ENCODE results near the gene CDC25C.
"Not testable (repeated sequence)": the region's sequence is repeated elsewhere in the genome, so short reads cannot be mapped to it uniquely, and the experiment has no call there.

CDC25C gene

DNA sequence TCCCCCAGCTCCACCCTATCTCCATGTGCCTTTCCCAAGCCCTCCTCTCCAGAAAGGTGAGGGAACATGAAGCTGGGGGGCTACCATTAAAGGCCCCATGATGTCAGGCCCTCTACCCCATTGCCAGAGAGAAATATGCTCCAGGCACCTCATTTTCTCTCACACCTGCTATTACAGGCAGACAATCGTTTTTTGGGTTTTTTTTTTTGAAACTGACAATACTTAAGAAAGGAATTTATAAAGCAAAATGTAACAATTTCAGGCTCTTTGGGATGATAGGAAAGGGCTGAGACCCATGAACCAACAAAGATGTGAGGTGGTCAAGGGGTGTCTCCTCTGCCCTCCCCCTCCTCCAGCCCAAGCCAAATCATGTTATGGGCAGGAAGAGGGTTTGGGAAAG is 55.7 kb downstream of the CDC25C start:
- DNase-seq (ENCODE audit: low spot score): no peak

DNA sequence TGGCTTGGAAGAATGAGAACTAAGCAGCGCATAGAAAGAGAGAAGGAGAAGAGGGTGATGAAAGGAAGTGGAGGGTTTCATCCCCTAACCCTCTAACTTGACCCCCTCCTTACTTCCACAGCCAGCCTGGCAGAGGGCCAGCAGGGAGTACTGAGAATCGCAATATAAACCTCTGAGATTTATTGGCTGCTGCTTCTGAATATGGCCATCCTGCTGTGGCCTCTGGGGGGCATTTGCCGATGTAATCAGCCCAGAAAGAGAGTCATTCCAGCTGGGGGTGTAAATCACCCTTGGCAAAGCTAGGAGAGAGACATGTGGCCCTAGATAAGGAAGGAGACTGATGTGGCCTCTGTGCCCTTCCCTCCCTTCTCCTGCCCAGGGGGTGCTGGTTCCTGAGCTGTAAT is 56.2 kb downstream of the CDC25C start:
- DNase-seq (ENCODE audit: low spot score): no peak

DNA sequence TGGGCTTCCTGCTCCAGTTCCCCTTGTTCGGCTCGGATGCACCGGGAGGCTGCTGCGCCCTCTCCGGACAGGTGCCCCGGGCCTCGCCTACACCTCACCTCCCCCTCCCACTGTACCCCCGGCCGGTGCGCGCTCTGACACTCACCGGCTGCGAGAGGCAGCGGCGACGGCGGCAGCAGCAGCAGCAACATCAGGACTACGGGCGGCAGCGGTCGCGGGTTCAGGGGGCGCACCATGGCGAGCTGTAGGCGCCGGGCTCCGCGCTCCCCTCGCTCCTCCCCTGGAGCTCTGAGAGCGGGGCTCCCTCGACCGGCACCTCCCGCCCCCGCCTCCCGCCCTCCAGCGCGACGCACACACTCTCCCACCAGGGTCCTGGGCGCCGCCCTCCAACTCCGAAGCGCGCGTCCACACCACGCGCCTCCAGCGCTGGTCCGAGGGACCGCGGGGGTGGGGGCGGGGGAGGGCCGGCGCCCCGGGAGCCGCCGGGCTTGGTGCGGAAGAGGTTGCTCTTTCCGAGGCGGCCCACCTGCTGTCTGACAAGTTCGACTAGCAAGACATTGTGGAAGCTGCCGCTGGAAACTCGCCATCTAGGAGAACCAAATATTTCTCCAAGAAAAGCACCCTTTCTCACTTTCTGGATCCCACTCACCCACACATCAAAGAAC is 57.3 kb downstream of the CDC25C start, which contains the start of gene GFRA3:
GFRA3 (minus strand) TSS at position 433 of the 665 bp plus-strand sequence; CDS start at position 236, 197 bp downstream.
- no peak for DNase-seq (ENCODE audit: low spot score)

DNA sequence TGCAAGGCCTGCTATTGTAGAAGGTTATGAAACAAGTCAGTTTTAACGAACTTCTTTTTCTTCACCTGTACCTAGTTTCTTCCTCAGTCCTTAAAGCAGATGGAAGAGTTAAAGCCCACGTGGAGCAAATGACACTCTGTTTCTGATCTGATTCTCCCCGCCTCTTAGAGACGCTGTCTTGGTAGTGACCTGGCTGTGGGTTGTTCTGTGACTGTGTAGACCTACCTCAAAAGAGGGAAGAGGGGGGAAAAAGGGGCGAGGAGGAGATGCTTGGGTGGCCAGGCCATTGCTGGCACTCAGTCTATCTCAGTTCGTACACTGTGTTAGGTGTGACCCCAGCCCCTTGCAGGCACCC is 57.8 kb downstream of the CDC25C start:
- no peak for DNase-seq (ENCODE audit: low spot score)

DNA sequence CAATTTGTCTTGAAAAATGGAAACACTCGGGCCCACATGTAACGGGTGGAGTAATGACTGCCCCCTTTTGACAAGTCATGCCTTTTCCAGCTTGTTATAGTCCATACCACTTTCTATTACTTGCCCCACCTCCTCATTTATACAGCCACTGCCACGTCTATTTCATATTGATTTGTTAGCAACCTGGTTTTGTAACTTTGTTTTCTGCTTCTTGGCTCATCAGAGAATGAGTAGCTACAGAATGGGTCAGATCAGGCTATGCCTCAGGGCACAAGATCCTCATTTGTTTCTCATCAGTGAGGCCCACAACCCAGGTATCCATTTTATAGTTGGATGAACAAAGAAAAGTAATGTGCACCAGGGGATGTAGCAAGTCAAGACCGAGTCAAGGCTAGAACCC is 58.9 kb downstream of the CDC25C start:
- DNase-seq (ENCODE audit: low spot score): no peak

DNA sequence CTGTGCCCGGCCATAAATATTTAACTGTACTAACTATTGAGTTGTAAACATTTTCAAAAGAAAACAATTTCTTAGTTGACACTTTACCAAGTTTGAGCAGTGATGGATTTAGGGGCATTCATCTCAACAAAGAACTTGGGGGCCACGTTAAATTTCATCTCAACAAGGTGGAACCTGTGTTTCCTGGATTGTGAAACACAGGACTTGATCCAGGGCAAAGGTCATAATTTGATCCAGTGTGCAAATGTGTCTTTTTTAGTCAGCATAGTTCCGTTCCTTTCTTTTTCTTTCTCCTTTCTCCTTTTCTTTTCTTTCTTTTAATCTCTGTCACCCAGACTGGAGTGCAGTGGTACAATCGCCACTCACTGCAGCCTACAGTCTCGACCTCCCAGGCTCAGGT is 60.3 kb downstream of the CDC25C start:
- no peak for DNase-seq (ENCODE audit: low spot score)

DNA sequence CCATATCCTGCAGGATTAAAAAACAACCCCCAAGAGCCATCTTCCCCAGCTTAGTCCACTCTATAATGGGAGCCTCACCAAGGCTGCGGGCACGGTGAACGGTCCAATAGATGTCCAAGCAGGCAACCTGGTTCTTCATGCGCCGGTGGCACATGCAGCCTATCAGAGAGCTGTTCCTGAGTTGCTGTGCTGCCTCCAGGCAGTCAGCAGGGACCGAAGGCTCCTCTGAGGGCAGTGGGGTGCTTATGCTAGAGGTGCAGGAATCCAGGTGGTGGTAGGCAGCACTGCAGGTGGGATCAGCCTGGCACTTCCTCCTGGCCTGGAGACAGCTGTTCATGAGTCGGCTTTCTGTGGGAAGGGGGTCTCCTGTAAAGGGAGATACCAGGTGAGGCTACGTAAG is 67.4 kb downstream of the CDC25C start:
- no peak for DNase-seq (ENCODE audit: low spot score)

DNA sequence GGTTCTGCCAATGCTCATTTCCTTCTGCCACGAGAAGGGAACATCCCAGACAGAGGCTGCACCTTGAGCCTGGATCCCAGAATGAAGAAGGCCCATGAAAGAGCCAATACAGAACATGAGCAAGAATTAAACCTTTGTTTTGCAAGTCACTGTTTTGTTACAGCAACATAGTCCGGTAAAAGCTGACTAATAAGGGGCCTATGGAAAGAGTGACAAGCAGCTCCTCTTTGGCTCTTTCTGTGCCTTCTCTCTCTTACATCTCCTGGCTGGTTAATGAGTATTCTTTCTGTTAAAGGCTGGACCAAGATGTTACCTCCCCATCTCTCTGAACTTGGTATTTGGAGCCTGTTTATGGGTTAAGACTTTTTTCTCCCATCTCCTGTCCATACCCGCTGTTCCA is 68.0 kb downstream of the CDC25C start:
- no peak for DNase-seq (ENCODE audit: low spot score)

DNA sequence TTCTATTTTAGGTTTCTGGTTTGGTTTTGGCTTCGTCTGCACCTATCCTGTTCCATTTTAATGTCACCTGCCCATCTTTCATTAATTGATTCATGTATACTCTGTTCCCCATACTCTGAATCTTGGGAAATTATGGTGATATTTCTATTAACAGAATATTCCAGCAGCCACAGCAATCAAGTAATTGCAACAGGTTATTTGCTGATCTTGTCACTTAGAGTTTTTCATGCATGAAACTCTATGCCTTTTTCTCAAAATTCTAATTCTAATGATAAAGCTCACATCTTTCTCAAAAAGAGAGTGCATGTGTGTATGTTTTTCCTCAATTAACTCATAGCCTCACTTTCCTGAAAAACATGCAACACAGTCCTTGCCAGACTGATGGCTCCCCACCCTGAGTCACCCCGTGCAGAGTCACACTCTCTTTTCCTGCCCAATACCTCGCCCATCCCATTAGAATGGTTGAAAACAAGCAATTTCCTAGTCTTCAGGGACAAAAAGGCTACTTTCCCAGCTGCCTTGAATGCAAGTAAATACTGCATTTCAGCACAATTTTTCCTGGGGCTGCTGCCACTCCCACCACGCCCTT is 72.8 kb downstream of the CDC25C start:
- DNase-seq (ENCODE audit: low spot score): peak; percentile 50

DNA sequence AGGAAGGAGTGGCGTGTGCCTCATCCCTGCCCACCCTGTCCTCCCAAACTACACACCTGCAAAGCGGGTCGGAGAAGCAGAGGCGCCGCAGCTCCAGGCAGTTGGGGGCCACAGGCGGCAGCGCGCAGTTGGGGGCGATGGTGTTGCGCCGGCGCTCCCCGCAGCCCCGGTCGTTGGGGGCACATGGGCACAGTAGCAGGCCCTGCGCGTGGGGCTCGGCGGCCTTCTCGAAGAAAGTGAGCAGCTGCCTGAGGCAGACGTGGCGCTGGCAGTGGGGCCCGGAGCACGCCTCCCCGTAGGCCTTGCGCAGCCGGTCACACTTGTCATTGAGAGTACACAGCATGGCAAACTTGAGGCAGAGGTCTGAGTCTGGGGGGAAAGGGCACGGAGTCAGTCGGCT is 74.0 kb downstream of the CDC25C start:
- no peak for DNase-seq (ENCODE audit: low spot score)

DNA sequence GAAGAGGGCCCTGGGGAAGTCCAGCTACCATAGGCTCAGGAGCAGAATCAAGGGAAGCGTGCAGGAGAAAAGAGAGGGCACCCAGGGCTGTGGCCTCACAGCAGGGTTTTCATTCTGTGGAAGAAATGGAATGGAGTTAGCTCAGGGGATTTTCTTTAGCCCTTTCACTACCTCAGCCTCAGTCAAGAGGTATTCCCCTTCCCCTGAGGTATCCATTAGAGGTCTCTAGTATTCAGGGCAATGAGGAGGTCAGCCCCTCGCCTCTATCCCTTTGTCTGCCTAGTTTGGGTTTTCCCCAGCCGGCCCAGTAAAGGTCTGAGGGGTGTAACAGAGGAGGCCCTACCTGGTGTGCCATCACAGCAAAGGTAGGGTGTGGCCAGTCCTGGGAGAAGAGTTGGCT is 78.7 kb downstream of the CDC25C start:
- DNase-seq (ENCODE audit: low spot score): no peak

DNA sequence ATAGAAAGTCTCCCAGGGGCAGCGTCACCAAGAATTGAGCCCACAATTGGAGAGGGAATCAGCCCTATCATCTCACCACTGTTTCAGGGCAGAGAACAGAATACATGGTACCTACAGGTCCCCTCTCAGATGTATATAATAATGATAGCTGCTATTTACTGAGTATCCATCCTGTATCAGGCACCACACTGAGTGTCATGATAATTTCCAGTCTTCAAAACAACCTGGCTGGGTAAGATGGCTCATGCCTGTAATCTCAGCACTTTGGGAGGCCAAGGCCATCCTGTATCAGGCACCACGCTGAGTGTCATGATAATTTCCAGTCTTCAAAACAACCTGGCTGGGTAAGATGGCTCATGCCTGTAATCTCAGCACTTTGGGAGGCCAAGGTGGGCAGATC is 83.8 kb downstream of the CDC25C start:
- DNase-seq (ENCODE audit: low spot score): not testable (repeated sequence)

DNA sequence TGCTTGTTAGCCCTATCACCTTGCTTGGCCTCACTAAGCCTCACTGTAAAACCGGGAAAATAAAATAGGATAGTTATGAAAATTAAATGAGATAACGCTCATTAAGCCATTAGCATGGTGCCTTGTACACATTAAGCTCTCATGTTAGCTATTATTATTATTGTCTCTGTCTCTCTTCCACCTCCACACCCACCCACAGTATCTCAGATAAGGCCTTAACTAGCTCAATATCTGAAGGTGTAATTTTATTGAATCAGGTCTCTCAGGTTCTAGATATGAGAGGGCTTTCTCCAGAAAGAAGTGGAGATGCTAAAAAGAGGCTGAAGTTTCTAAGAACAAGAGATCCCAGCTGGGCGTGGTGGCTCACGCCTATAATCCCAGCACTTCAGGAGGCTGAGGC is 84.8 kb downstream of the CDC25C start:
- no peak for DNase-seq (ENCODE audit: low spot score)

DNA sequence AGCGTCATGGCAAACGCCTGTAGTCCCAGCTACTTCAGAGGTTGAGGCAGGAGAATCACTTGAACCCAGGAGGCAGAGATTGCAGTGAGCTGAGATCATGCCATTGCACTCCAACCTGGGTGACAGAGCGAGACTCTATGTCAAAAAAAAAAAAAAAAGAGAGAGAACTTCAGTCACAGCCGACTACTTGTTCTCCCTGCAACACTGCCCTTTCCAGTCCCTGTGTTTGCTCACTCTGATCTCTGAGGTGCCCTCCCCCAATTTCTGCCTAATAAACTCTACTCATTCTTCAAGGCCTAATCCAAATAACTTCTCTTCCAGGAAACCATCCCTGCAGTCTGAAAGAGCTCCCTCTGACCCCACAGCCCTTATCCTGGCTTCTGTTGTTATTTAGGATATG is 85.3 kb downstream of the CDC25C start:
- no peak for DNase-seq (ENCODE audit: low spot score)

DNA sequence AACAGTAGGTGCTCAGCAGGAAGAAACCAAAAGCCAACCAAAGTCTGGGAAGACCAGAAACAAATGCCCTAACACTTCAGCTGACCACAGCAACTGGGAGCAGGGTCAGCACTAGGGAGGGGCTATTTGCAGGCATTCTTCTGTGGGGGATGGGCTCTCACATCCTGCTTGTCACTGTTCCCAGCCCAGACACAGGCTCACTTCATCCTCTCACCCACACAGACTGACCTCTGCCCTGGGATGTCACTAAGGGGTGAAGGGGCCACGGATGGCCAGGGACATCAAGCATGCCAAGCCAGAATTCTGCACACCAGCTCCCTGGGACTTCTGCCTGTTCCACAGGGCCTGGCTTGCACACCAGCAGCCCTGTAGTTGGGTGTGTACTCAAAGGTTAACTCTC is 85.9 kb downstream of the CDC25C start:
- no peak for DNase-seq (ENCODE audit: low spot score)

DNA sequence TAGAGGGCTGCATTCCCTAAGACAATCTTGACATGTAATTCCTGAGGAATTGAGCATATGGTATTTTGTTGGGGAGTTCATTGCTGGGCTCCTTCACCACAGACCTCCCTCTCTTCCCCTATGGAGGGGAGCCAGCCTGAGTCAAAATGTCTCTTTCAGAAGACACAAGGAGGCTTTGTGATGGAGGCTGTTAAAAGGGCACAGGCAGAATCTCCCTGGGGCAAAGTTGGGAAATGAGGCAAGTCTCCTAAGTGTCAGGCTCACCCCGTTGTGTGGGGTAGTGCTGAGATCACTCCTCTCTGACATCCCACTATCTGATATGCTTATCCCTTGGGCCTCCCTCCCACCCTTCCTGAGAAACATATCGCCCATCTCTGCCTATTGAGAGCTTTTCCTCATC is 87.8 kb downstream of the CDC25C start:
- DNase-seq (ENCODE audit: low spot score): no peak

DNA sequence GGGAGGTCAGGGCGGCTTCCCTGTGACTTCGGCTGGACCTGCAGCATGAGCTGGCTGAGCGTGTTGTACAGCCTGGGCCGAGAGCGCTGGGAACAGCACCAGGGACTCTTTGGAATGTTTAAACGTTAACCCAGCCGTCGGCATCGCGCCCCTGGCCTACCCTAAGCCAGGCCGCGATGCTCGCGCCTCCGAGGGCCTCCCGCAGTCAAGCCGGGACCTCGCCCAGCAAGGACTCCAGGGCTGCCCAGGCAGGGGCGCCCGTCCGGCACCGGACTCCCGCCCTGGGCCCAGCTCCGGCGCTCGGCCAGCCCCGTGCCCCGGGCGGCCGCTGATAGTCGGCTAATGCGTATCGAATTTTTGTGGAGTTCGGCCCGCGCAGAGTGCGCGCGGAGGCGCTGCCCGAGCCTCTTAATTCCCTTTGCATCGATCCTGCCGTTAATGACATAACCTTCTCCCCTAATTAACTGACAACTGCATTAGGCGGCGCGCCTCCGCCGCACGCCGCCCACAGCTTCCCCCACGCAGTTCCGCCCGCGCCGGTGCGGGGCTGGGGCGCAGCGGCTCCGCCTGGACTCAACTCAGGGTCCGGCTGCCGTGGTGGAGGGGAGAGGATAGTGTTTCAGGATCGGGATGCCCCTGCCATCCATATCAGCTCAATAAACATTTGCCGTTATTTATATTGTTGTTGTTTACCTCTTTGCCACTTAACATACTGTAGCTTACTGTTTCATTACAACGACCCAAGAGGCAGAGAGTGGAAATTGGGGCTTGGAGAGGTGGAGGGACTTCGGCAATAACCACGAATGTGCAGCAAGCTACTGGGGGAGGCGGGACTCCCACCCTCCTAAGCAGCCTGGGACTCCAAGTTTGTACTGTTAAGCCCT is 89.7 kb downstream of the CDC25C start:
- peak; percentile 45 for DNase-seq (ENCODE audit: low spot score)

DNA sequence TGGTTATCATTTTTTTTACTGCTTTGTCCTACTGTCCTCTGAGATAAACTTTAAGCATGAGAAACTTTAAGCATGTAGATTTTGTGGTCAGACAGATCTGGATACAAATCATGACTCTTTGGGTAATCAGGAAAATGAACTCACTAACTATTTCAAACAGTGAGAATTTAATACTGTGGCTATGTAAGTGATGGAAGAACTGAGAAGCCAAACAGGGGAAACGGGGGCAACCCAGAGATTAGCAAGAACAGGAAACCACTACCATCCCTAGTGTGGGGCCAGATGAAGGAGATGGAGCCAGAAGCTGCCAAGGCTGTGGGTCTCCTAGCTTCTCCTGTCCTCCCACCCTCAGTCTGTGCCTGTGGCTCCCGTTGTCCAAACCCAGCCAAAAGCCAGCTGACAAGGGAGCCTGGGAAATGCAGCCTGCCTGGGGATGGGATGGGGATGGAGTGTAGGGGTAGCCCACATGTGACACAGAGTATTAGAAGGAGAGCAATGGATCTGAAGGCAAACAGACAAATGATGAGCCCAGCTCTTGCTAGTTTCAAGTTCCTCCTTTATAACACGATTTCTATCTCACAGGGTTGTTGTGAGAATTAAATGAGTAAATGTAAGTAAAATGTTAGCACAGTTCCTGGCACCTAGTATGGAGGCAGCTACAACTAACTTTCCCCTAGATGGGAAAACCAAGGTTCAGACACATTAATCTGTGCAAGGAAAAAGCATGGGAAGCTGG is 90.8 kb downstream of the CDC25C start:
- no peak for DNase-seq (ENCODE audit: low spot score)

DNA sequence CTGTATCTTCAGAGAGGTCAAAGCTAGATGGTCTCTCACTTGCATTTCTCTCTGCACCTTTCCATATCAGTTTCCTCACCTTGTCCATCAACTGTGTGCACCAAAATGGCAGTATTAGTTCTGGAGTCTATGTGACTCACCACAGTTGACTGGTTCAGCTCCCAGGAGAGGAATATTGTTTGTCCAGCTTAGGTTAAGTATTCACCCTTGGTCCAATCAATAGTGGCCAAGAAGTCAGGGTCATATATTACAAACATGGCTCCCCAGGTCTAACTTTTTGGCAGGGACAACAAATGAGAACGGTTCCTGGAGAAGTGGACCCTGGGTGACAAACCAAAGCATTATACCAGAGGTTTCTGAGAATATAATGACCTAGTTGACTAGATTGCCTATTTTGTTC is 93.6 kb downstream of the CDC25C start:
- DNase-seq (ENCODE audit: low spot score): no peak

Measured in AG08395 (cell line).